GM21737 (cell line): ENCODE measurements around the gene ADH5.
"Not testable (repeated sequence)": the region's sequence is repeated elsewhere in the genome, so short reads cannot be mapped to it uniquely, and the experiment has no call there.

Experiments used
- ATAC-seq: cut with Tn5 transposase; IDR thresholded peaks from one replicate; pipeline ENCODE4 v1.9.1; 2021; ENCODE audit warnings: mild to moderate bottlenecking, moderate library complexity; ENCODE audit not compliant: unreplicated experiment

Gene ADH5

DNA sequence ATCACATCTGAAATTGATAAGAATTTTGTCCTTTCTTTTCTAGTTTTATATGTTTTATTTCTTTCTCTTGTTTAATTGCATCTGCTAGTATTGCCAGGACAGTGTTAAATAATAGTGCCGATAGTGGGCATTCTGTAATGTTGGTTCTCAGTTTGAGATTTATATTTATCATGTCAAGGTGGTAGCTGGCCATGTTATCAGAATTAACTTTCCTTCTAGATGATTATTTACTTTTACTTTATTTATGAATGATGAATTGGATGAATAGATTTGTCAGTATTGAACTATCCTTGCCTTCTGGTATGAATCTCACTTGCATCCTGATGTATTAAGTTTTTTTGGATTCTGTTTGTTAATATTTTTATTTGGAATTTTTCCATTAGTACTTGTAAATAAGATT is 50.4 kb downstream of the ADH5 start:
- no peak for ATAC-seq

DNA sequence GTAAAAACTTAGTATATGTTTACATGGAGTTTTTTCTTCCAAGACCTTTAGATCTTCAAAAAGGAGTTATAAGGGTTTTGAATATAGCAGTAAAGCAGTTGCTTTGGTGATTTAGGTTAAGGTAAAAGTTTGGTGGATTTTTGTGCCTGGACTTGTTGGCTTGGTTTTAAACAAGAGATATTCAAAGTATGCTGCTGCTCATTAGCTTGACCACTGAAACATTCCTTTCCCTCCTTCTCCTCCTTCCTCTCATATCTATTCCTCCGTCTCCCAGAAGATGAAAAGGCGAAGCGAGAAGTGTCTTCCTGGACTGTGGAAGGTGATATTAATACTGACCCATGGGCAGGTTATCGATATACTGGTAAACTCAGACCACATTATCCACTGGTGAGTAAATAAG is 54.6 kb downstream of the ADH5 start:
- no peak for ATAC-seq

DNA sequence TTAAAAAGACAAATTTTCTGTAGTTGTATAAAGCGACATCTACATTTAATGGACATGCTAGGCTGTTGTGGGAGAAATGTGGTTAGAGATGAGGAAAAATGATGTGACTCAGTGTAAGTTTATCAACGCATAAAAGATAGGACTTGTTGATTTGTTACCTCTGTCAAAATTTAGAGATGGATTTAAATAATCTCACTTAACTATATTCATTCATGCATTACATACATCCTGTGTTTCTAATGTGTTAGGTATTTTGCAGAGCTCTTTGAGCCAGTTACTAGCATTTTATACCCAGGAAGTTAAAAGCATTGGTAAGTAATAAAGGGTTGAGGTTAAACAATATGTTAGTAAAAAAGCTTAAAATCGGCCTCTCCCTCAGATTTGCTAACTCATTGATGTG is 58.7 kb downstream of the ADH5 start:
- no peak for ATAC-seq

DNA sequence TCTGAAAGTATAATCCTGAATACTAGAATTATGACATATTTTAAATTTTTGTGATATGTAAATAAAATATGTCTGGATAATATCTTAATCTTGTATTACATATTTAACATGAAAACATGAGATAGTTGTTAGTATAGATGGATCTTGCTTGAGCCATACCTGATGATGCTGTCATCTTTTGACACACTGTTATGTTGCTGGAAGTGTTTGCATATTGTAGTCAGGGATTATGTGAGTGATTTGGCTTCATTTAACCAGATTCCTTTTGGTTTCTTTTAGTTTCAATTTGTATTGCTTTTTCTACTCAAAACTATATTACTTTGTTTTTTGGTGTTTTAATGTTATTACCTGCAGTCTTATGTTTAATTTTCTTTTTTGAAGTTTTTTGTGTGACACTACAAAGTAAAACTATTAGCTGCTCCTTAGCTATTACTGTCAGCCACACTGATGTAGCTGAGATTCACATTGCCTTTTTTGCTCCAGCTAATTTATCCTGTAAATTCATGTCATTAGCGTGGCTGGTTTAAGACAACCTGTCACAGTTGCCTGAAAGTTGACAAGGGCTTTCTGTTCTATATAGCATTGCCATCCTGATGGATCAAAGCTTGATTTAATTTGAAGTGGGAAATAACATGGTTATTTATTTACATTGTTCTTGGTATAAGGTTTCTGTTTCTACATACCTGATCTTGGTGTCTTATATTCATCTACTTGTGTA is 59.4 kb downstream of the ADH5 start:
- no peak for ATAC-seq

DNA sequence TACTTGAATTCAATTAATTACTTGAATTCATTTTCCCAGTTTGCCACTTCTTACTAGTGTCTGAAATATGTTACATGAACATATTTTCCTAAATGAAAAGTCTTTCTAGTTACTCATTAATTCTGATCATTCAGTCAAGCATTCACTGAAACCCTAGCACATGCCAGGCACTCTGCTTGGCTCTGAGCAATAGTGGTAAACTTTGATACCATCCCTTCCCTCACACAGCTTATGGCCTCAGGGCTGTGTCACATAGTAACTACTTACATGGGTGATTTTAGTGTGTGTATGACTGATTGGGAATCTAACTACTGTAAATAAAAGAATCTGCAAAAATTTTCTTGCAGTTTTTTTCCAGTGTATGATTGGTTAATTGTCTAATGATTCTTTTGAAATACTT is 60.4 kb downstream of the ADH5 start:
- no peak for ATAC-seq

DNA sequence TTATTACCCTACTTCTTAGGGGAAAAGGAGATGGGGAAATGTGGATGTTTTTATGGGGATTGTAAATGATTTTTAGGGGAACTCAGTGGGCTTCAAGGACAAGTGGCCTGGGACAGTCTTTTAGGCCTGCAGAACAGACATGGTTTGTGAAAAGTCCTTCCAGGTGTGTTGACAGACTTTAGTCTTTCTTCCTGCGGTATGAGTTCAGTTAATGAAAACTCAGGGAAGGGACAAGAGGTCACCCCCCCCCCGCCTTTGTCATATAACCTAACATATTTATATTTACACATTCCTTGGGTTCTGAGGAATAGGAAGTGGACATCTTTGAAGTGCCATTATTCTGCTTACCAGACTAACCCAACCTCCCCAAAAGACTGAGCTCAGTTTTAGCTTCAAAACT is 61.3 kb downstream of the ADH5 start:
- ATAC-seq: no peak

DNA sequence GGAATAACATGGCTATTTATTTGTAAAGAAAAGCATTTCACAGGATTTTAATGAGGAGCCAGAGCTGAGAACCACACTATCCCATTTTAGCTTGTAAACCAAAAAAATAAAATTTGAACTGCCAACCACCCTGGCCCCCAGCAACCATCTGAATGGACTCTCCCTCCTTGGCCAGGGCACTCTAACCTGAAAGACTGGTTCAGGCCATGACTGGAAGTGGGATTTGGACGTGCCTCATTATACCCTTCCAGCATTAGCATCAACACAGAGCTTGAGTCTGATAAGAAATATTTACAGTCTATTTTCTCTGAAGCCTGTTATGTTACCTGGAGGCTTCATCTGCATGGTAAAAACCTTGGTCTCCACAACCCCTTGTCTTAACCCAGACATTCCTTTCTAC is 63.1 kb downstream of the ADH5 start:
- ATAC-seq: no peak

DNA sequence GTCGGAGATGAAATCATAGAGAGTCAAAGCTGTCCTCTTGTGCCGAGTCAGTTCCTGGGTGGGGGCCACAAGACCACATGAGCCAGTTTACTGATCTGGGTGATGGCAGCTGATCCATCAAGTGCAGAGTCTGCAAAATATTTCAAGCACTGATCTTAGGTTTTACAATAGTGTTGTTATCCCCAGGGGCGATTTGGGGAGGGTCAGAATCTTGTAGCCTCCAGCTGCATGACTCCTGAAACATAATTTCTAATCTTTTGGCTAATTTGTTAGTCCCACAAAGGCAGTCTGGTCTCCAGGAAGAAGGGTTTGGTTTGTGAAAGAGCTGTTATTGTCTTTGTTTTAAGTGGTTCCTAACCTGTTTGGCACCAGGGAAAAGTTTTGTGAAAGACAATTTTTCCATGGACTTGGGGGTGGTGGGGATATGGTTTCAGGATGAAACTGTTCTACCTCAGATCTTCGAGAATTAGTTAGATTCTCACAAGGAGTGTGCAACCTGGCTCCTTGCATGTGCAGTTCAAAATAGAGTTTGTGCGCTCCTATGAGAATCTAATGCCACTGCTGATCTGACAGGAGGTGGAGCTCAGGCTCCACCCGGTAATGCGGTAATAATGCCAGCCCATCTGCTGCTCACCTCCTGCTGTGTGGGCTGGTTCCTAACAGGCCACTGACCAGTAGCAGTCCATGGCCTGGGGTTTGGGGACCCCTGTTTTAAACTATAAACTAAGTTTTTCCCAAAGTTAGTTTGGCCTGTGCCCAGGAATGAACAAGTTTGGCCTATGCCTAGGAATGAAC is 63.9 kb downstream of the ADH5 start:
- ATAC-seq: no peak

DNA sequence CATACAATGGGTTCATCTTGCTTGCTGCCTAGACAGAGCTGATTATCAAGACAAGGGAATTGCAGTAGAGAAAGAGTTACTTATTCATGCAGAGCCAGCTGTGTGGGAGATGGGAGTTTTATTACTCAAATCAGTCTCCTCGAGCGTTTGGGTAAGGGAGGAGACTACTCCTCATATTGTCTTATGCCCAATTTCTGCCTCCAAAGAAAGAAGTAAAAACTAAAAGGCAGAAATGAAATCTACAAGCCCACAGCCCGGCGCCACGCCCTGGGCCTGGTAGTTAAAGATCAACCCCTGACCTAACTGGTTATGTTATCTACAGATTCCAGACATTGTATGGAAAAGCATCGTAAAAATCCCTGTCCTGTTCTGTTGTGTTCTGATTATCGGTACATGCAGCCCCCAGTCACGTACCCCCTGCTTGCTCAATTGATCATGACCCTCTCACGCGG is 64.8 kb downstream of the ADH5 start:
- ATAC-seq: not testable (repeated sequence)

DNA sequence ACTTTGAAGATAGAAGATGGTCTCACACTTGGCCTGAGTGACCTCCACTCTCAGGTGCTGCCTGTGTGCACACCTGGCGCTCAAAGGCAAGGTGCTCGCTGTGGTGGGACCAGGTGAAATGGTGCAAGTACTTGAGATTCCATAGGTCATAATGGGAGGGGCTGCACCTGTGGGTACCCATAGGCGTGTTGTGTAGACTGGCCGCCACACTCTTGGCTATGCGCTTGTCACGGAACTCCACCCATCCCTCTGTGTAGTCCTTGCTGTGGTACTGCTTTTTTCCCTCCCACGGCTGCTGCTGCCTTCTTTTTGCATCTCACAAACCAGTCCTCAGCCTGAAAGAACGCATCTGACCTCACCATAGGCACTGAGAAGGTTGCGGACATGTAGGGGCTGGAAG is 66.0 kb downstream of the ADH5 start:
- no peak for ATAC-seq

DNA sequence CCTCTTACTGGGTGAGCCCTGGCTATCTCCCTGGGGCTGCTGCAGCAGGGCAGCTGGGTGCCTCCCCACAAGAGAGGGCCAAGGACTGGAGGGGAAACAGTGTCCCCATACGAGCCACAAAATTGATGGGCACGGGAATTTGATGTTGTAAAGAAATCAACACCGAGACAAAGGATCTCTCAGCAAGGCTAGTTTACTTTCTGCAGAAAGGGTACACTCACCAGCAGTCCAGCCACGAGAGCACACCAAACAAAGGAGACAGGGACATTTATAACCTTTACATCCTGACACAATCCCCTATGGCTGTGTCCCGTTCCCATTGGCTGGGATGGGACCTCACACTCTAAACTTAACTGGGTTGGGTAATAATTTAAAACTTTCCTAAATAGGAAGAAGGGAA is 67.2 kb downstream of the ADH5 start:
- no peak for ATAC-seq
